ENCODE data around the gene TNFAIP8L3. TPM values are rescaled to one million over a fixed set of nuclear protein-coding genes. Genes with fewer than 3 reads are reported as not detected.

The TNFAIP8L3 gene
- total RNA-seq, 1 experiment from 2014 or later, result not detected

DNA sequence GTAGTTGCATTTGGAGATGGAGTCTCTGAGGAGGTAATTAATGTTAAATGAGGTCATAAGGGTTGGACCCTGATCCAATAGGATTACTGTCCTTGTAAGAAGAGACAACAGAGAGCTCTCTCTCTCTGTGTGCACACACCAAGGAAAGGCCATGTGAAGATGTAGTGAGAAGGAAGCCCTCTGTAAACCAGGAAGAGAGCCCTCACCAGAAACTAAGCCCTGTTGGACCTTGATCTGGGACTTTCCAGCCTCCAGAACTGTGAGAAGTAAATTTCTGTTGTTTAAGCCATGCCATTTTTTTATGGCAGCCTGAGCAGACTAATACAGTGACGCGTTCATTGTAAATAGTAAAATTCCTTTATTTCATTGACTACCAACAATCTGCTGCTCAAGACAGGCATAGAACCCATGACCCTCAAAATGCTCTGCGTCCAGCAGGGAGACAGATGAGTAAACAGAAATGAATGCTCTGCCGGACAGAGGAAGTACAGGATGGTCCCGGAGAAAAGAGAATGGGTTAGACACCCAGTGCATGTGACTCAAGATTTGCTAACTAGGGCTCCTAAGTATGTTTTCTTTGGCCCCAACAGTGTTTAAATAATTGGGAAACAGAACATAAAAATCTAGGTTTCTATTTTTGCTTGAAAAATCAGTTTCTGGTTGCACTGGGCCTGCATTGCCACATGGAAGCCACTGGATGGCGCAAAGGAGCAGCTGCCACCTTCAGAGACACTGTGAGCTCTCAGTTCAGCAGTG is 37.9 kb upstream of the TNFAIP8L3 start:
- H3K4me1 ChIP-seq, result no peaks in the 10 kb centered on the region
- intact Hi-C loops (cut with micrococcal nuclease; ENCODE audit: unreplicated experiment), result no loop called here
- Mint-ChIP-seq H3K4me1 (ENCODE audit: low read depth, unreplicated experiment) (no peaks in the 10 kb centered on the region), H3K27me3 (ENCODE audit: insufficient read depth, unreplicated experiment) (no peaks in the 10 kb centered on the region), H3K4me3 (ENCODE audit: unreplicated experiment) (no peak overlapping the region), H3K36me3 (ENCODE audit: insufficient read depth, unreplicated experiment) (no peaks in the 10 kb centered on the region), H3K9me3 (ENCODE audit: unreplicated experiment) (no peaks in the 10 kb centered on the region), H3K27ac (ENCODE audit: unreplicated experiment) (no peak overlapping the region)
- TF ChIP-seq, protein P1, sequence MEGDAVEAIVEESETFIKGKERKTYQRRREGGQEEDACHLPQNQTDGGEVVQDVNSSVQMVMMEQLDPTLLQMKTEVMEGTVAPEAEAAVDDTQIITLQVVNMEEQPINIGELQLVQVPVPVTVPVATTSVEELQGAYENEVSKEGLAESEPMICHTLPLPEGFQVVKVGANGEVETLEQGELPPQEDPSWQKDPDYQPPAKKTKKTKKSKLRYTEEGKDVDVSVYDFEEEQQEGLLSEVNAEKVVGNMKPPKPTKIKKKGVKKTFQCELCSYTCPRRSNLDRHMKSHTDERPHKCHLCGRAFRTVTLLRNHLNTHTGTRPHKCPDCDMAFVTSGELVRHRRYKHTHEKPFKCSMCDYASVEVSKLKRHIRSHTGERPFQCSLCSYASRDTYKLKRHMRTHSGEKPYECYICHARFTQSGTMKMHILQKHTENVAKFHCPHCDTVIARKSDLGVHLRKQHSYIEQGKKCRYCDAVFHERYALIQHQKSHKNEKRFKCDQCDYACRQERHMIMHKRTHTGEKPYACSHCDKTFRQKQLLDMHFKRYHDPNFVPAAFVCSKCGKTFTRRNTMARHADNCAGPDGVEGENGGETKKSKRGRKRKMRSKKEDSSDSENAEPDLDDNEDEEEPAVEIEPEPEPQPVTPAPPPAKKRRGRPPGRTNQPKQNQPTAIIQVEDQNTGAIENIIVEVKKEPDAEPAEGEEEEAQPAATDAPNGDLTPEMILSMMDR (IDR thresholded peaks at IDR 0.05; ENCODE audit: insufficient read depth in 1 of 2, low read depth in 1 of 2, low read length in 1 of 2, severe bottlenecking in 1 of 2, unreplicated experiment in 1 of 2), result peak; percentile 63 to 70
- H3K36me3 ChIP-seq (ENCODE audit: control insufficient read depth, insufficient read depth, low read length), result no peaks in the 10 kb centered on the region
- H3K9me3 ChIP-seq, result no peaks in the 10 kb centered on the region
- no peak overlapping the region for H3K4me3 ChIP-seq (ENCODE audit: low read depth, low read length)
- BruUV-seq (replicated peaks), result no TSS peak
- no peaks in the 10 kb centered on the region for H3K27me3 ChIP-seq (replicated peaks; ENCODE audit: control insufficient read depth, insufficient read depth, low read length)
- ChIA-PET POLR2A (no interaction called here), CTCF (interaction anchor here (0.5 to 1.5 kb wide), 2 partner anchors 30 to 31 kb away, joined by 3 to 7 read pairs; no protein-coding TSS in a partner anchor)
- peak in 1 of 2 experiments; percentile 24 for DNase-seq

DNA sequence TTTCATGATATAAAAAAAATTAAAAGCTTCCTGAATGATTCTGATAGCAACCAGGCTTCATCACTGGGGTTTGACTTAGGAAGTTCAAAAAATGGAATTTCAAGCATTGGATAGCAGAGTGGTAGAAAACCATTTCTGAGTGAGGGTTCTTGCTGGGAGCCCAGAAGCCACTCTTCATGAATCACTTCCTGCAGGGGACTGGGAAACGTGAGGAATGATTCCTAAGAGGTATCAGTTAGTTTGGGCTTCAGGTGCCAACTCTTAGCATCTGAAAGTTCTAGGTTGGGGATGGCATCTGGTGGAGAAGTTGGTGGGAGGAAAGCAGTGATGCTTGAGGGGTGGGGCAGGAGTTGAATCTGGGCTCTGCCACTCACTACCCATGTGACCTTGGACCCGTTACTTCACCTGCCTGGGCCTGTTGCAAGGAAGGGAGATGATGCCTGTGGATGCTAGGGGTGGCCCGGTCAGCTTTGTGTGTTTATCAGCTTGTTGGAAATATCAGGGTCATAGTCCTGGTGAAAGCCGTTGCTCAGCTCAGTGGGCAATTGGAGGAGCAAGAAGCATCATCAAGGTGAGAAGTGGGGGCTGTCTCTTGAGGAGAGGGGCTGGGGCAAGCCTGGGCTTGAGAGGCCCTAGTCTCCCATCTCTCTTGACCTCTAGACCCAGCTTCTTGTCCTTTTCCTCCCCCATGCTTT is 37.0 kb upstream of the TNFAIP8L3 start:
- Histone ChIP-seq H3K4me1 (no peaks in the 10 kb centered on the region), H3K4me3 (ENCODE audit: low read depth, low read length) (no peak overlapping the region), H3K9me3 (no peaks in the 10 kb centered on the region), H3K36me3 (ENCODE audit: control insufficient read depth, insufficient read depth, low read length) (no peaks in the 10 kb centered on the region), H3K27me3 (replicated peaks; ENCODE audit: control insufficient read depth, insufficient read depth, low read length) (no peaks in the 10 kb centered on the region)
- no TSS peak for BruUV-seq (replicated peaks)
- Mint-ChIP-seq H3K27me3 (ENCODE audit: insufficient read depth, unreplicated experiment) (no peaks in the 10 kb centered on the region), H3K4me1 (ENCODE audit: low read depth, unreplicated experiment) (no peaks in the 10 kb centered on the region), H3K36me3 (ENCODE audit: insufficient read depth, unreplicated experiment) (no peaks in the 10 kb centered on the region), H3K27ac (ENCODE audit: unreplicated experiment) (no peak overlapping the region), H3K4me3 (ENCODE audit: unreplicated experiment) (no peak overlapping the region), H3K9me3 (ENCODE audit: unreplicated experiment) (no peaks in the 10 kb centered on the region)
- TF ChIP-seq, protein P1 (IDR thresholded peaks at IDR 0.05; ENCODE audit: insufficient read depth in 1 of 2, low read depth in 1 of 2, low read length in 1 of 2, severe bottlenecking in 1 of 2, unreplicated experiment in 1 of 2), result no peak
- intact Hi-C loops (cut with micrococcal nuclease; ENCODE audit: unreplicated experiment), result no loop called here
- DNase-seq, result no peak
- POLR2A ChIA-PET, result no interaction called here
- CTCF ChIA-PET, result interaction anchor here (1.5 kb wide), 1 partner anchor 31 kb away, joined by 7 read pairs; no protein-coding TSS in a partner anchor

DNA sequence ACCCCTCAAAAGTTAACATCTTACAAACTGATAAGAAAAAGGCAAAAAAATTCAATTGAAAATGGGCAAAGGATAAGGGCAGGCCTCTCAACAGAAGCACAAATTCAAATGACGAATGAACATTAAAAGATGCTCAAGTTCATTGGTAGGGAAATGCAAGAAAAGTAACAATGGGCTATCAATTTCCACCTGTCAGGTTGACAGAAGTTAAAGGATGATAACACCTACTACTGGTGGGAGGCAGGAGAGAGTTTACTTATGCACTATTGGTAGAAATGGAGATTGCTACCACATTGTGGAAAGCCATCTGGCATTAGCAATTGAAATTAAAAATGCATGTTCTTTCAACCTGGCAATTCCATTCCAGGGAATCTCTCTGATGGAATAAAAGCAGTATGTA is 35.6 kb upstream of the TNFAIP8L3 start:
- intact Hi-C loops (cut with micrococcal nuclease; ENCODE audit: unreplicated experiment), result no loop called here
- BruUV-seq (replicated peaks), result no TSS peak
- POLR2A ChIA-PET, result no interaction called here

More for the DNA sequence above, 35.6 kb upstream of the TNFAIP8L3 start:
- H3K36me3 Mint-ChIP-seq (ENCODE audit: insufficient read depth, unreplicated experiment), result no peaks in the 10 kb centered on the region
- TF ChIP-seq, protein P1 (IDR thresholded peaks at IDR 0.05; ENCODE audit: insufficient read depth in 1 of 2, low read depth in 1 of 2, low read length in 1 of 2, severe bottlenecking in 1 of 2, unreplicated experiment in 1 of 2), result no peak
- no peaks in the 10 kb centered on the region for H3K4me1 Mint-ChIP-seq (ENCODE audit: low read depth, unreplicated experiment)
- H3K27ac Mint-ChIP-seq (ENCODE audit: unreplicated experiment), result no peak overlapping the region
- DNase-seq, result no peak
- H3K9me3 Mint-ChIP-seq (ENCODE audit: unreplicated experiment), result no peaks in the 10 kb centered on the region
- H3K36me3 ChIP-seq (ENCODE audit: control insufficient read depth, insufficient read depth, low read length), result no peaks in the 10 kb centered on the region
- H3K9me3 ChIP-seq, result no peaks in the 10 kb centered on the region
- no peaks in the 10 kb centered on the region for H3K4me1 ChIP-seq
- H3K27me3 Mint-ChIP-seq (ENCODE audit: insufficient read depth, unreplicated experiment), result no peaks in the 10 kb centered on the region
- H3K4me3 ChIP-seq (ENCODE audit: low read depth, low read length), result no peak overlapping the region
- no peaks in the 10 kb centered on the region for H3K27me3 ChIP-seq (replicated peaks; ENCODE audit: control insufficient read depth, insufficient read depth, low read length)
- no peak overlapping the region for H3K4me3 Mint-ChIP-seq (ENCODE audit: unreplicated experiment)
- CTCF ChIA-PET, result no interaction called here

Data from Caco-2 (cell line).